ENCODE data around the gene TEX48.

The TEX48 gene

GRCh38 chr9:114674076-114674797 lies 7.8 kb downstream of the TEX48 start:
- Mint-ChIP-seq H3K4me1 (ENCODE audit: low read depth in 2 of 2) (no peaks in the 10 kb centered on the region), H3K27ac (no peak overlapping the region), H3K4me3 (no peak overlapping the region), H3K27me3 (peaks cover 18 to 31% of the 10 kb centered on the region in 2 donors), H3K9me3 (no peaks in the 10 kb centered on the region), H3K36me3 (ENCODE audit: insufficient read depth) (no peaks in the 10 kb centered on the region)
- no peak for DNase-seq
- ATAC-seq (replicated peaks), result no peak

- ATAC-seq (replicated peaks), result no peak
- no peaks in the 10 kb centered on the region for H3K4me1 Mint-ChIP-seq (ENCODE audit: low read depth in 2 of 2)
- DNase-seq, result no peak
Measured at GRCh38 chr9:114671605-114672004, 10.4 kb downstream of the TEX48 start.

GRCh38 chr9:114669961-114670360 lies 12.0 kb downstream of the TEX48 start:
- no peaks in the 10 kb centered on the region for H3K4me1 Mint-ChIP-seq (ENCODE audit: low read depth in 2 of 2)
- ATAC-seq (replicated peaks) (no peak), DNase-seq (no peak)
- peaks cover 17 to 18% of the 10 kb centered on the region in 2 donors for H3K27me3 Mint-ChIP-seq
- no peaks in the 10 kb centered on the region for H3K36me3 Mint-ChIP-seq (ENCODE audit: insufficient read depth)
- H3K4me3 Mint-ChIP-seq, result no peak overlapping the region
- H3K27ac Mint-ChIP-seq, result no peak overlapping the region
- H3K9me3 Mint-ChIP-seq, result no peaks in the 10 kb centered on the region

More at GRCh38 chr9:114671605-114672004, 10.4 kb downstream of the TEX48 start:
- H3K4me3 Mint-ChIP-seq, result no peak overlapping the region
- H3K36me3 Mint-ChIP-seq (ENCODE audit: insufficient read depth), result no peaks in the 10 kb centered on the region
- H3K27ac Mint-ChIP-seq, result no peak overlapping the region
- no peaks in the 10 kb centered on the region for H3K9me3 Mint-ChIP-seq
- H3K27me3 Mint-ChIP-seq, result peaks cover 18 to 20% of the 10 kb centered on the region in 2 donors

GRCh38 chr9:114668146-114668545 lies 13.8 kb downstream of the TEX48 start:
- Mint-ChIP-seq H3K4me3 (no peak overlapping the region), H3K9me3 (no peaks in the 10 kb centered on the region), H3K4me1 (ENCODE audit: low read depth in 2 of 2) (no peaks in the 10 kb centered on the region), H3K27me3 (peaks cover 18 to 21% of the 10 kb centered on the region in 2 donors), H3K27ac (no peak overlapping the region), H3K36me3 (ENCODE audit: insufficient read depth) (no peaks in the 10 kb centered on the region)
- ATAC-seq (replicated peaks) (no peak), DNase-seq (no peak)

- Mint-ChIP-seq H3K27ac (no peak overlapping the region), H3K4me1 (ENCODE audit: low read depth in 2 of 2) (peaks cover 0 to 2% of the 10 kb centered on the region in 2 donors), H3K36me3 (ENCODE audit: insufficient read depth) (no peaks in the 10 kb centered on the region), H3K4me3 (no peak overlapping the region), H3K9me3 (no peaks in the 10 kb centered on the region), H3K27me3 (peaks cover 30 to 31% of the 10 kb centered on the region in 2 donors)
- ATAC-seq (replicated peaks) (no peak), DNase-seq (no peak)
Measured at GRCh38 chr9:114666851-114667250, 15.1 kb downstream of the TEX48 start.

- ATAC-seq (replicated peaks) (no peak), DNase-seq (no peak)
- Mint-ChIP-seq H3K27ac (no peak overlapping the region), H3K9me3 (no peaks in the 10 kb centered on the region), H3K4me1 (ENCODE audit: low read depth in 2 of 2) (peaks cover 0 to 2% of the 10 kb centered on the region in 2 donors), H3K4me3 (no peak overlapping the region), H3K27me3 (peaks cover 31 to 32% of the 10 kb centered on the region in 2 donors), H3K36me3 (ENCODE audit: insufficient read depth) (no peaks in the 10 kb centered on the region)
Measured at GRCh38 chr9:114666401-114666800, 15.6 kb downstream of the TEX48 start.

- Mint-ChIP-seq H3K27ac (no peak overlapping the region), H3K4me1 (ENCODE audit: low read depth in 2 of 2) (peaks cover 0 to 2% of the 10 kb centered on the region in 2 donors), H3K4me3 (no peak overlapping the region), H3K27me3 (peaks cover 31 to 32% of the 10 kb centered on the region in 2 donors), H3K9me3 (no peaks in the 10 kb centered on the region), H3K36me3 (ENCODE audit: insufficient read depth) (no peaks in the 10 kb centered on the region)
- ATAC-seq (replicated peaks) (no peak), DNase-seq (no peak)
Measured at GRCh38 chr9:114664181-114664580, 17.8 kb downstream of the TEX48 start.

- peak; percentile 84 for ATAC-seq (replicated peaks)
- Mint-ChIP-seq H3K4me3 (no peak overlapping the region), H3K27me3 (peaks cover 25 to 31% of the 10 kb centered on the region in 2 donors), H3K9me3 (no peaks in the 10 kb centered on the region), H3K4me1 (ENCODE audit: low read depth in 2 of 2) (peaks cover 0 to 2% of the 10 kb centered on the region in 2 donors), H3K27ac (no peak overlapping the region), H3K36me3 (ENCODE audit: insufficient read depth) (no peaks in the 10 kb centered on the region)
- DNase-seq, result peak; percentile 63 to 70 (median 63)
Measured at GRCh38 chr9:114662081-114662989, 19.7 kb downstream of the TEX48 start.

GRCh38 chr9:114657705-114658104 lies 24.3 kb downstream of the TEX48 start, which contains the start of gene TEX53:
Gene TEX53 (minus strand): TSS chr9:114657805. CDS start chr9:114657774, 31 bp downstream.
- Mint-ChIP-seq H3K4me3 (no peak within 1 kb of the TSS), H3K9me3 (no peaks in the 10 kb centered on the region), H3K27me3 (peaks cover 6 to 10% of the 10 kb centered on the region in 2 donors), H3K36me3 (ENCODE audit: insufficient read depth) (no peaks in the 10 kb centered on the region), H3K4me1 (ENCODE audit: low read depth in 2 of 2) (peaks cover 0 to 2% of the 10 kb centered on the region in 2 donors), H3K27ac (peak within 1 kb of the TSS in 1 of 2 donors; percentile 36)
- DNase-seq (no peak), ATAC-seq (replicated peaks) (no peak)

GRCh38 chr9:114656301-114656700 lies 25.7 kb downstream of the TEX48 start:
- no peaks in the 10 kb centered on the region for H3K9me3 Mint-ChIP-seq
- H3K36me3 Mint-ChIP-seq (ENCODE audit: insufficient read depth), result no peaks in the 10 kb centered on the region
- H3K27me3 Mint-ChIP-seq, result no peaks in the 10 kb centered on the region
- H3K4me1 Mint-ChIP-seq (ENCODE audit: low read depth in 2 of 2), result no peaks in the 10 kb centered on the region
- DNase-seq (no peak), ATAC-seq (replicated peaks) (no peak)
- H3K4me3 Mint-ChIP-seq, result no peak overlapping the region
- no peak overlapping the region for H3K27ac Mint-ChIP-seq

GRCh38 chr9:114655689-114656088 lies 26.3 kb downstream of the TEX48 start:
- H3K4me3 Mint-ChIP-seq, result no peak overlapping the region
- H3K27ac Mint-ChIP-seq, result no peak overlapping the region
- DNase-seq (no peak), ATAC-seq (replicated peaks) (no peak)
- no peaks in the 10 kb centered on the region for H3K27me3 Mint-ChIP-seq
- H3K4me1 Mint-ChIP-seq (ENCODE audit: low read depth in 2 of 2), result no peaks in the 10 kb centered on the region
- no peaks in the 10 kb centered on the region for H3K36me3 Mint-ChIP-seq (ENCODE audit: insufficient read depth)
- H3K9me3 Mint-ChIP-seq, result no peaks in the 10 kb centered on the region

GRCh38 chr9:114653556-114654159 lies 28.3 kb downstream of the TEX48 start:
- Mint-ChIP-seq H3K27ac (peak overlapping the region in 1 of 2 donors; percentile 35), H3K27me3 (no peaks in the 10 kb centered on the region), H3K4me1 (ENCODE audit: low read depth in 2 of 2) (no peaks in the 10 kb centered on the region), H3K4me3 (no peak overlapping the region), H3K9me3 (no peaks in the 10 kb centered on the region), H3K36me3 (ENCODE audit: insufficient read depth) (no peaks in the 10 kb centered on the region)
- DNase-seq (peak; percentile 84 to 90 (median 85)), ATAC-seq (replicated peaks) (peak; percentile 92)

- Mint-ChIP-seq H3K4me1 (ENCODE audit: low read depth in 2 of 2) (no peaks in the 10 kb centered on the region), H3K36me3 (ENCODE audit: insufficient read depth) (no peaks in the 10 kb centered on the region), H3K9me3 (no peaks in the 10 kb centered on the region), H3K27me3 (no peaks in the 10 kb centered on the region), H3K27ac (peak overlapping the region in 1 of 2 donors; percentile 35), H3K4me3 (no peak overlapping the region)
- ATAC-seq (replicated peaks) (no peak), DNase-seq (no peak)
Measured at GRCh38 chr9:114652776-114653555, 29.0 kb downstream of the TEX48 start.
